ENCODE measurements around the gene WDR33. TPM values are rescaled to one million over a fixed set of nuclear protein-coding genes. Genes with fewer than 3 reads are reported as not detected.

WDR33 gene
- total RNA-seq, 1 donor from 2014 or later, result 38.3 TPM

DNA sequence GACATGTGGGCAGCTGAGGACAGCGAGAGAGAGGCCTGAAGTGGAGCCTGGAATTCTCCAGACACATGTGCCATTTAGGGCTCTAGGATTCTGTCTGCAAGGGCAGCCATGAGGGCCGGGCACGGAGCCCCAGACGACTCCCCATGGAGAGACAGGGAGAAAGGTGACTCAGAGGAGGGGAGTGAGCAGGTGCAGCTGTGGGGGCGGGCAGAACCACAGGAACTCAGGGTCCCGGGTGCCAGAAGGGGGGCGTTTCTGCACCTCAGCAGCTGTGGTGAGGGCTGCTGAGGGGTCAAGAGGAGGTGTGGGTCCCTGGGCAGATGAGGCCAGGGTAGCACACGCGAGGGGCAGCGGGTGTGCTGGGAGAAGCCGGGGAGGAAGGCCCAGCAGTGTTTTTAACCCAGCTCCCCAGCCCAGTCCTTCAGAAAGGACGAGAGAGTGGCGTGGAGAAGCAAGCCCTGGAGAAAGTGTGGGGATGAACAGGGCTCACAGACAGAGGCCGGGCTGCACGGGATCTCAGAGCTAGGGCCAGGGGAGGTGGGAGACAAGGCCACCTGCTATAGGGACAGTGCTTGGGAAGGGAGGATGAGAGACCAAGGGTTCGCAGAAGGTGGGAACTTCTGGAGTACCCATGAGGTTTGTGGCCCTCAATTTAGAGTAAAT, 157.4 kb downstream of the WDR33 start:
- no peak for ATAC-seq

DNA sequence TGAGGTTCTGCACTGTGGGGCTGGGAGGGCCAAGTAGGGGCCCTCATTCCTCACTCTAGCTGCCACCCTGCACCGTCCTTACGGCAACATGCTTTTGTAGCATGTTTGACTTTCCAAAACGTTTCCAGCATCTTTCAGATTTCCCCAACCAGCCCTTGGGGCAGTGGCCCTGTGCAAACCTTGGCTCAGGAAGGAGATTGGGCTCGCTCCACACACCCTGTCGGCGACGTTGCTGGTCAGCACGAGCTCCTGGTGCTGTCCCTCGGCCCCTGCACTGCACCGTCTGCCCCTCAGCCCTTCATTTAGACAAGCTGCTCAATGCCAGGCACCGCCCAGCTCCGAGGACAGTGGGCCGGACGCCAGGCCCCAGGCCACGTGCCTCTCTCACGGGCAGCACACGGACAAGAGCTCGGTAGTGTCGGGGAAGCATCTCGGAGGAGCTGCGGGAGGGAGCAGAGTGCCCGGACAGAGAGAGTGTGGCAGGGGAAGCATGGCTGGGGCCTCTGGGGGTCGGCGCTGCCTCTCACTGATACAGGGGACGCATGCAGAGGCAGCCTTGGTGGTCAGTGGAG, 158.1 kb downstream of the WDR33 start:
- no peak for ATAC-seq

DNA sequence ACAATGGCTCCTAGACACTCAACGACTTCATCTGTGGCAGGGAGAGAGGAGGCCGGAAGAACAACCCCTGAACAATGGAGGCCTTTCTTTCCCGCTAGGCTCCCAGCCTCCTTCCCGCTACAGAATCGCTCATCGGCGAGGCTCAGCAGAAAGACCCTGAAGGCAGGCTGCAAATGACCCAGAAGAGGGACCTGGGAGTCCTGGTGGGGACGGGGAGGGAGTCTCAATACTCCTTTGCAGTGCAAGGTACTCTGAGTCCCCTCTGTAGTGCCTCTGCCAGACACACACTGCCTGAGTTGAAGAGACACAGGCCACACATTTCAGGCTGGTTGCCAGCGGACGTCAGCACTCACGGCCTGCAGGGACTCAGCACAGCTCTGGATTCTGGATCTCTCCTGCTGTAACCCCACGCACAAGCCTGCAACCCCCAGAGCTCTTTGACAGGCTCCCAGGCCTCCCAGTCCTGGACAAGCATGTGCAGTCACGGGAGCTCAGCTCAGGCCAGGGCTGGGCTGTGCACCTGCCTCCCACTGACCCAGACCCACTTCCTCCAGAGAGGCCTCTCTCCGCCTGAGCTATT, 158.9 kb downstream of the WDR33 start:
- ATAC-seq, result no peak

DNA sequence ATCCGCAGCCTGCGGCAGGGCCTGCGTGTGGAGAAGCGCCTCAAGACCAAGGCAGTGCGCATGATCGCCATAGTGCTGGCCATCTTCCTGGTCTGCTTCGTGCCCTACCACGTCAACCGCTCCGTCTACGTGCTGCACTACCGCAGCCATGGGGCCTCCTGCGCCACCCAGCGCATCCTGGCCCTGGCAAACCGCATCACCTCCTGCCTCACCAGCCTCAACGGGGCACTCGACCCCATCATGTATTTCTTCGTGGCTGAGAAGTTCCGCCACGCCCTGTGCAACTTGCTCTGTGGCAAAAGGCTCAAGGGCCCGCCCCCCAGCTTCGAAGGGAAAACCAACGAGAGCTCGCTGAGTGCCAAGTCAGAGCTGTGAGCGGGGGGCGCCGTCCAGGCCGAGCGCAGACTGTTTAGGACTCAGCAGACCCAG, 159.6 kb downstream of the WDR33 start:
- no peak for ATAC-seq

Other genes with a start within 250 kb of the WDR33 start
- gene GPR17, start 165.0 kb downstream of the WDR33 start, total RNA-seq, result not detected
- gene LIMS2, start 135.6 kb downstream of the WDR33 start, total RNA-seq, result 6.0 TPM
- 3.6 TPM for gene SFT2D3, start 109.7 kb downstream of the WDR33 start, total RNA-seq
- gene POLR2D, start 47.0 kb upstream of the WDR33 start, total RNA-seq, result 17.3 TPM
- 8.5 TPM for gene AMMECR1L, start 74.8 kb upstream of the WDR33 start, total RNA-seq
- 14.3 TPM for gene SAP130, start 216.9 kb upstream of the WDR33 start, total RNA-seq